GM19238 (cell line): ENCODE data around the gene ALPK1.
"Not testable (repeated sequence)": the region's sequence is repeated elsewhere in the genome, so short reads cannot be mapped to it uniquely, and the experiment has no call there.

Source experiments
- DNase-seq: peaks from one replicate; pipeline ENCODE4 v3.0.0; 2011; ENCODE audit warnings: low spot score; ENCODE audit not compliant: insufficient read length

The ALPK1 gene

GRCh38 chr4:112448306-112449132 is 151.3 kb downstream of the ALPK1 start:
- no peak for DNase-seq

DNA sequence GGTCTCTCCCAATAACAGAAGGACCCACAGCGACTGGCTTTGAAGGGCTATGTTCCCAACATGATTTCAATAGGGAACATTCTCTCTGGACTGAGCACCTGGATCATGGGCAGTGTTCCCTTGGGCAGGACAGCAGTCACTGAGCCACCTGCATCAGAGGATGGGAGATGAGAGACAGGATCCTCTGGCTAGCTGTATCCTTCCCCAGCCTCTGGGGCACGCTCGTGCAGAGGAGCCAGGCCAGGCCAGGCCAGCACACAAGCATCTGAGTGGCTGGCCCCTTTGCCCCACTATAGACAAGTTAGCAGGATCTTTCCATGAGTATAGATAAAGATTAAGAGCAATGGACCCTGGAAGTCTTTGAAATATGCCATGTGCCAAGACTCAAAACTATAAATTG is 152.5 kb downstream of the ALPK1 start:
- no peak for DNase-seq

DNA sequence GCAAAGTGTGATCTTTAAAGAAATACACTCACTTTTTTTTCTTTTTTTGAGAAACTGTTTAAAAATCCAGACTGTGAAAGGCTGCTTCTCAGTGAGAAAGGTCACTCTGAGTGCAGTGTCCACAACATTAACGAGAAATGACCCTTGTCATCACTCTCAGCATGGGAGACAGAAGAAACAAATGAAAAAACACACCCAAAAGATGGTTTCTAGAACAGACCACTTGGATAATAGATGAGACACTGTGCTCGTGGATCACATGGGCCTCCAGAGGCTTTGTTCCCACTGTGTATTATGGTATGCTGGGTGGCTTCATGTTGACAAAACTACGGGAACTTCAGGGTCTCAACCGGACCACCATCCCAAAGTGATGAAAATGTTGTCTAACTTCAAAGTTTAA is 153.9 kb downstream of the ALPK1 start:
- DNase-seq = no peak

- DNase-seq = no peak
Observed at GRCh38 chr4:112451831-112452230, 154.7 kb downstream of the ALPK1 start.

- no peak for DNase-seq
Observed at GRCh38 chr4:112453321-112453720, 156.2 kb downstream of the ALPK1 start.

GRCh38 chr4:112472318-112472717 is 175.1 kb downstream of the ALPK1 start:
- no peak for DNase-seq

DNA sequence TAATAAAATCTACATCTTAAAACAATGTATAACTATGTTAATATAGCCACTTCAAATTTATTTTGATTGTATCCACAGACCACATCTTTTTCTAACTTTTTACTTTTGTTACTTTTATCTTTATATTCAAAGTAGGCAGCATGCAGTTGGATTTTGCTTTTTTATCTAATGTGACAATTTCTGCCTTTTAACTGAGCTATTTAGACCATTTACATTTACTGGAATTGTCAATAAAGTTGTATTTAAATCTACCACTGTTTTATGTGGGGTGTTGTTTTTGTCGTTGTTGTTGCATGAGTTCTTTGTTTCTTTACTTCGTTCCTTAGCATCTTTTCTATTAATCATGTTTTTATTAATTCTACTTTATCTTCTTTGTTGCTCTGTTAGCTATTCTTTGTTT is 176.8 kb downstream of the ALPK1 start:
- DNase-seq = no peak

- DNase-seq = no peak
Observed at GRCh38 chr4:112485930-112486329, 188.8 kb downstream of the ALPK1 start.

- not testable (repeated sequence) for DNase-seq
Observed at GRCh38 chr4:112490808-112491207, 193.6 kb downstream of the ALPK1 start.
